ENCODE data around the gene TNIK.

DNA sequence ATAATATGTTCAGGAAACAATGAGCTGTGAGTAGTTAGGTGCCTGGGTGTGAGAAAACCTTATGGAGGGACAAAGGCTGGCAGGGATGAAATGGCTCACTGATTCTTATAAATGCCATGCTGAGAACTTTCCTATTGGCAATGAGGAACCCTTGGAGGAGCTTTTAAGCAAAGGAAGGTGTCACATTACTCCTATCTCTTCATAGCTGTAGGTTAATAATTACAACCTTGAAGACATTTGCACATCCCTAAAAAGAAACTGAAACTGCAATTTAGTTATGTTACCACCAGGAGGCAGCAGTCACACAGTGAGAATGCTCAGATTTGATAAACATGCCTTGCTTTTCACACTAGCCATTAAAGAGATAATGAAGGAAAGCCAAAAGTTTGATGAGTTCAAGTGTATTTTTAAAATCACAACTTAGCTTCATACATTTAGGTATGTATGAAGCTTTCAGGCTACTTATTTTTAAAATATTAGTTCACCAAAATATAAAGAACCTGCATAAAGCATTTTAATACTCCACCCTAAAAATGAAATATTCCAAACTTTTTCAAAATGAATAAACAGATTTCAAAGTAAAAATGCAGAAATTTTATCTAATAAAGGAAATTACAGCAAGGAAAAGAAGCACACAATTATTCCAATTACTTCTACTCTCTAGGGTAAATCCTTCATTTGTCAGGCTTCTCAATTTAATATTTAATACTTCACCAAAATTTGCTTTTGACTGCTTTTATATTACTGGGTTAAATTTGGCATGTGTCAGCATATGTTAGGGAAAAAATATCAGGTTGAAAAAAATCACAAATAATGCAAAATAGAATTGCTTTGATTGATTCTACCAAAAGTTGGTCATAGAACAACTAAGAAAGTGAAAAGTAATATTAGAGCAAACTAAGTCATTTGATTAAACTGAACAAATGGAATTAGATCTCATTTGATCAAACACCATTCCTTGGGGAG is 296.8 kb downstream of the TNIK start:
- TF ChIP-seq, protein P1, sequence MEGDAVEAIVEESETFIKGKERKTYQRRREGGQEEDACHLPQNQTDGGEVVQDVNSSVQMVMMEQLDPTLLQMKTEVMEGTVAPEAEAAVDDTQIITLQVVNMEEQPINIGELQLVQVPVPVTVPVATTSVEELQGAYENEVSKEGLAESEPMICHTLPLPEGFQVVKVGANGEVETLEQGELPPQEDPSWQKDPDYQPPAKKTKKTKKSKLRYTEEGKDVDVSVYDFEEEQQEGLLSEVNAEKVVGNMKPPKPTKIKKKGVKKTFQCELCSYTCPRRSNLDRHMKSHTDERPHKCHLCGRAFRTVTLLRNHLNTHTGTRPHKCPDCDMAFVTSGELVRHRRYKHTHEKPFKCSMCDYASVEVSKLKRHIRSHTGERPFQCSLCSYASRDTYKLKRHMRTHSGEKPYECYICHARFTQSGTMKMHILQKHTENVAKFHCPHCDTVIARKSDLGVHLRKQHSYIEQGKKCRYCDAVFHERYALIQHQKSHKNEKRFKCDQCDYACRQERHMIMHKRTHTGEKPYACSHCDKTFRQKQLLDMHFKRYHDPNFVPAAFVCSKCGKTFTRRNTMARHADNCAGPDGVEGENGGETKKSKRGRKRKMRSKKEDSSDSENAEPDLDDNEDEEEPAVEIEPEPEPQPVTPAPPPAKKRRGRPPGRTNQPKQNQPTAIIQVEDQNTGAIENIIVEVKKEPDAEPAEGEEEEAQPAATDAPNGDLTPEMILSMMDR (IDR thresholded peaks at IDR 0.05), result peak; percentile 73
- no peak for TF ChIP-seq ZFX (IDR thresholded peaks at IDR 0.05; ENCODE audit: borderline replicate concordance)
